Activated CD8-positive, alpha-beta memory T cell treated with anti-CD3 and anti-CD28 coated beads, Interleukin-2, amount 50 U/mL, for 24 hours (primary cell): ENCODE data around the gene ESM1.
"Not testable (repeated sequence)": the region's sequence is repeated elsewhere in the genome, so short reads cannot be mapped to it uniquely, and the experiment has no call there.

ENCODE experiments used
- DNase-seq: peaks from one replicate; pipeline ENCODE4 v3.0.0-alpha.2; 2020; ENCODE audit errors: extremely low read depth

ESM1 gene

DNA sequence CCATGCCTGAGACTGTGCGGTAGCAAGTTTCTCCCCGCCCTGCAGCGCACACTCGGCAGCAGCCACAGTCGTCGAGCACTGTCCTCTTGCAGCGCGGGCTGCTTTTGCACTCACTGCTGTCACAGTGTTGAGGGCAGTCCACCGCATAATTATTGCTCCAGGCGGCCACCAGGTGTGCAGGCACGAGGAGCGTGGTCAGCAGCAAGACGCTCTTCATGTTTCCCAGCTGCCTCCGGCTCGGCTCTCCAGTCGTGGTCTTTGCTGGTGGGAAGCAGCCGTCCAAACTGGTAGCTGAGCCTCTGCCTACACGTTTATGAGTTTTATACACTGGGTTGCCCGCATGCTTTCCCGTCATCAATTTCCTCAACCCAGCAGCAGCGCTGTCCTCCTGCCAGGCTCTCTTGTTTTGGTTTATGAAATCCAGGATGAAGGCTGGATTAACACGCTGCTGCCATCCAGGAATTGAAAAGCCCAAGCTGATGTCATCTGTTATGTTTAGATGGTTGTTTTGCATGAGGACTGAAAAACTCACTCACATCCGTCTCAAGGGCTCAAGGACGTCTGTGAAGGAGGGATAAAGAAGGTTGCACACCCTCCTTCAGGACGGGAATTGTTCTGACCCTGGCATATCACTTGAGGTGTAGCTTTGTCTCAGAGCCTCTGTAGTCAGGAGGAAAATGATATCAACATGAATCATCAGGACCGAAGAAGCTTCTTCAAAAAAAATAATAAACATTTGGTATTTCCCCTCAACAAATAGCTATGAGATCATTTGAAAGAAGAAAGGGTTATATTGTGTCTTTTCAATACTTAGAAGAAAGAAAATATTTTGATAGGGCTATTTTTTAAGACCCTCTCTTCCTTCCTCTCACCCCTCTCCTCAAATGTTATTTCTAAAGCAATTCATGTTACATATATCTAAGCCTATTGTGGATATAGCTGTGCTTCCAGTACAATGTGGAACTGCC lies at the start of gene ESM1:
Gene ESM1 (minus strand): TSS at position 293 of the 968 bp plus-strand sequence. CDS start 76 bp downstream, at position 217.
- no peak for DNase-seq

DNA sequence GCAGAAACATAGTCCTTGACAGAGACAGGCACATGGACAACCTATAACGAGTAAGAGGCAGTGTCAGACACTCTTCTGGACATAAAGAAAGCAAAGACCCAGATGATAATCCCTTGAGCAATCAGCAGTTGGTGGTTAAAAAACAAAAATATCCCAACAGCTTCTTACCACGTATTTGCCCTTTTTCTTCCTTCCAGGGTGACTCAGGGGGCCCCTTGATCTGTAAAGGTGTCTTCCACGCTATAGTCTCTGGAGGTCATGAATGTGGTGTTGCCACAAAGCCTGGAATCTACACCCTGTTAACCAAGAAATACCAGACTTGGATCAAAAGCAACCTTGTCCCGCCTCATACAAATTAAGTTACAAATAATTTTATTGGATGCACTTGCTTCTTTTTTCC lies 48.2 kb upstream of the ESM1 start:
- DNase-seq = no peak

DNA sequence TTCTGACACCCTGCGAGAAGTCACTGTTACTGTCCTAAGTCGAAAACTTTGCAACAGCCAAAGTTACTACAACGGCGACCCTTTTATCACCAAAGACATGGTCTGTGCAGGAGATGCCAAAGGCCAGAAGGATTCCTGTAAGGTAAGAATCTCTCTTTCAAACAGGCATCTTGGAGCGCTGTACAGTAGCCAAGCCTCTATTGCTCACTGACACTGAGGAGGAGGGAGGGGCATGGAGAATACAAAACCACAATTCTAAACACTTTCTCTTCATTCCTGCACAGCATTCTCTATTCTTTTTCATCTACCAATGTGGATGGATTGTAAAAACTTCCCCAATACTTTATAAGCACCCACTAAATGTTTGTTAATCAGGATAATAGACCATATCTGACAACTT lies 46.1 kb upstream of the ESM1 start:
- no peak for DNase-seq

- no peak for DNase-seq
Observed at GRCh38 chr5:55030676-55031369, 45.4 kb upstream of the ESM1 start.

- no peak for DNase-seq
Observed at GRCh38 chr5:55030220-55030619, 44.8 kb upstream of the ESM1 start.

DNA sequence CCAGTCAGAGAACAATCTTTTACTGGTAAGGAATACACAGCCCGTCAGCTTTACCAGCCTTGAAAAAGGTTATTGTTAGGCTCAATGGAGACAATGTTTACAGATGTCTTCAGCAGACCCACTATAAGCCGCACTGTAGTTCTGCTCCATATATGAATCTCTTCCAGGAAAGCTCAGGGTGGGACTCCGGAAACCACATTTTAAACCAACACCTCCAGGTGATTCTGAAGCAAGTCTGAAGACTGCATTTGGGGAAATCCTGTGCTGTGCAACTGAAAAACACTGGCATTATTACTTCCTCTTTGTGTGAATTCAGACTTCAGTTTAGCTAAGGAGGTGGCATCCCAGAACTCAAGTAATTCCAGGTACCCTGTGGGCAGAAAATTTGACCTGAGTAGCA lies 42.2 kb upstream of the ESM1 start:
- DNase-seq = no peak

- DNase-seq = no peak
Observed at GRCh38 chr5:55022450-55022849, 37.1 kb upstream of the ESM1 start.

- no peak for DNase-seq
Observed at GRCh38 chr5:55021821-55022220, 36.4 kb upstream of the ESM1 start.

DNA sequence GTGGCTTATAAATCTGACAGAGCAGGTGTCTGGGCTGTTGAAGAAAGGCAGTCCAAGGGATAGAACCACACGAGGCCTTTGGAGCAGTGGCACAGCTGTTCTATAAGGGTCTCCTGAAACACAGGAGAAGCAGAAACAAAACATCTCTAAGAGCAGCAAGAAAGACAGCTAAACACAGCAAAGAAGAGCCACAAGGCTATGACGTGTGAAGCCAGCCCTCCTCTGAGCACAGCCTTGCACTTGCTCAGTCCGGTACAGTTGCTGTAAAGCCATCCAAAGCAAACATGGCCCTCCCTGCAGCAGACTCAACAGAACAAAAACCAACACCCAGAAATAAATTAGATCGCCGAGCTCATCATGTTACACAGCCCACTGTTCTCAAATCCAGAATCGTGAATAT lies 36.0 kb upstream of the ESM1 start:
- no peak for DNase-seq

DNA sequence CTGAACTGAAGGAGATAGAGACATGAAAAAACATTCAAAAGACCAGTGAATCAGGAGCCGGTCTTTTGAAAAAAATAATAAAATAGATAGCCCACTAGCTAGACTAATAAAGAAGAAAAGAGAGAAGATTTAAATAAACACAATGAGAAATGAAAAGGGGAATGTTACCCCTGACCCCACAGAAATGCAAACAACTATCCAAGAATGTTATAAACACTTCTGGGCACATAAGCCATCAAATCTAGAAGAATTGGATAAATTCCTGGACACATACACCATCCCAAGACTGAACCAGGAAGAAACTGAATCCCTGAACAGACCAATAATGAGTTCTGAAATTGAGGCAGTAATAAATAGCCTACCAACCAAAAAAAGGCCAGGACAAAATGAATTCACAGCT lies 24.8 kb upstream of the ESM1 start:
- DNase-seq = not testable (repeated sequence)

DNA sequence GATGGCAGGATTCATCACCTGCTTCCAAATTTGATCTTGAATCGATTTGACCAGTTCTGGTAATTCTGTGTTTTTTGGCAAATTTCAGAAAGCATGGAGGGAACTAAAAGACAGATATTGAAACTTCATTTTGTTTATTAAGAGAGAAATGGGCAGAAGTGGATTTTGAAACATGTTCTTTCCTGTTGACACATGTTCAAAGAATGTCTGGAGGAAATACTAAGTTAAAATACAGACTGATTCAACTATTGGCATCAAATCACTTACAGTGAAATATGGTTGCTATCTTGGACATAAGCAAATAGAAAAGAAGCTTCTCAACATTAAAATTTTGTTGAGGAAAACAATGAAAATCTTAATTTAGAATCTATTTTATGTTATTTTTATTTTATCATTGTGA lies 19.3 kb upstream of the ESM1 start:
- DNase-seq = no peak

GRCh38 chr5:55003432-55004065 lies 18.2 kb upstream of the ESM1 start:
- no peak for DNase-seq

GRCh38 chr5:55002166-55002565 lies 16.8 kb upstream of the ESM1 start:
- not testable (repeated sequence) for DNase-seq

DNA sequence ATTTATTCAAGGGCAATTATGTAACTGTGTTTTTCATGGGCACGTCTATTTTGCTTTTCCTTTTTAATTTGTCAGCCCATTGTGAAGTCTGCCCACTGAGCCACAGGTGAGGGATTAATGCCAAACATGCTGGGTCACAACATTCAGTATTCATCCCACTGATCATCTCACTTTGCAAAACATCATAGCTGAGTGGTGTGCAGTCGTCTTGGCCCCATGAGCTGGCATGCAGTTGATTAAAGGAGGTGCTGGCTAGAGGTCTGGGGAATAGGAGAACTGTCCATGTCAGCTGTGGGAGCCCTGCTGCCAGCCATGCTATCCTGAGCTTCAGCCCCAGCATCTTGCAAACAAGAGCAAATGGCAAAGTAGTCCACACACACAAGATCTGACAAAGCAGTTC lies 11.7 kb upstream of the ESM1 start:
- DNase-seq = no peak

DNA sequence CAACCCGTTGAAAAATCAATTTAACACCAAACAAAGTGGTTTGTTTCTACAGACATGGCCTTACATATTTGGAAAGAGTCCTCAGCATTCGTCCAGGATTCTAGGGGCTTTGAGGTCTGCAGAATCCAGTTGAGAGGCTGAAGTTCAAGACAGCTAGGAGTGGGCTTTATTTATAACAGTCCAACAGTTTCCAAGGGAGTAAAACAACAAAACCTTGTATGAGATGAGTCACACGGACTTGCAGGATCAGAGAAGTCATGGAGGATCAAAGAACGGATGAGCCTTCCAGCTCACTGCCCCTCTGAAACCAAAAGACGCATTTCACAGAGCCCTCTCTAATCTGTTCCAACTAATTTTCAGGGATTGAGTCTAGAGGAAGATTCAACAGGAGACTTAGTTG lies 11.1 kb upstream of the ESM1 start:
- DNase-seq = no peak

DNA sequence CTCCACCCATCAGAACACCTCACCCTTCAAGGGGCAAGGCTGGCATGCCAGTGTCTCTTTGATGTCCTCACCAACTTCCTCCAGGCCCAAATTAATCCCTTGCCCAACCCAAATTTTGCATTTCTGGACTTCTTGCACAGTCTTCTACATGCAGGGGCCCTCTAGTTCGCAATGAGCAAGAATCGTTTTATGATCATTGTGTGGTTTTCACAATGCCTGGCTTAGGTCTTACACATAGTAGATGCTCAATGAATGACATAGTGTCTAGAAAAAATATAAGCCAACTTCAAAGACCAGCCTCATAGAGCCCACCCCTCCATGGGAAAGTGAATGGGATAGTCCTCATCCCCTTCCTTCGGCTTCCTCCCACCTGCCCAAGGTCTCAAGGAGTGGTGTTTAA lies 9.8 kb upstream of the ESM1 start:
- no peak for DNase-seq

- no peak for DNase-seq
Observed at GRCh38 chr5:54994628-54995027, 9.2 kb upstream of the ESM1 start.

DNA sequence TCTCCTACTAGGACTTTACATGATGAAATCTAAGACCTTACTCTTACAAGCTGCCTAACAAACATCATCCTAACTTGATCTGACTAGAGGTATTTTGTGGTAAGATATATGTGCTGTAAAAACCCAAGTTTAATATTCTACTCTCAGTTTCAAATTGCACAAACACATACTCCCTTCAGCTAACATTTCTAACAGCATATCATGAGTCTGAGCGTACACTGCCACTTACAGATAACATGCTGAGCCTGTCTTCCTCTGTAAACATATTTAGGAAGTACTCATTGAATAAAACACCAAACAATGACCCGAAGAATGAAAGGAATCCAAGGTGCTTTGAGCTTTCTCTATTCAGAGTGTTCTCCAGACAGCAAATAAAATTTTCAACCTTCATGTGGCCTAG lies 7.9 kb upstream of the ESM1 start:
- DNase-seq = no peak

DNA sequence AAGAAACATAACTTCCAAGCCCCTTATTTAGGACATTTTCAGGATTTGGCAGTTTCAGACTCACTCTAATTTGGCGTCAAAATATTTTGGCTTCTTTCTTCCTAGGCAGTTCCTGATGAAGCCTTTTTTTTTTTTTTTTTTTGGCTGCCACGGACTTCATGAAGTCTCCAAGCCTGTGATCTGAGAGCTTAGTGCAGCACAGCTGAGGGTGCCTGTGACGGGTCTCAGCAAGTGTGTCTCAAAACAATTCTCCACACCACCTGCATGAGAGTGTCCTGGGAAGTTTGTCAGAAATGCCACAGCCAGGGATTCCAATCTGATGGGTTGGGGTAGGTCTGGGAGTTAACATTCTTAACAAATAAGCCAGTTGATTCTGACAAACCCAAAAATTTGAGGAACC lies 6.0 kb upstream of the ESM1 start:
- DNase-seq = no peak

GRCh38 chr5:54990841-54991258 lies 5.5 kb upstream of the ESM1 start:
- DNase-seq = no peak

- no peak for DNase-seq
Observed at GRCh38 chr5:54988817-54989216, 3.4 kb upstream of the ESM1 start.

DNA sequence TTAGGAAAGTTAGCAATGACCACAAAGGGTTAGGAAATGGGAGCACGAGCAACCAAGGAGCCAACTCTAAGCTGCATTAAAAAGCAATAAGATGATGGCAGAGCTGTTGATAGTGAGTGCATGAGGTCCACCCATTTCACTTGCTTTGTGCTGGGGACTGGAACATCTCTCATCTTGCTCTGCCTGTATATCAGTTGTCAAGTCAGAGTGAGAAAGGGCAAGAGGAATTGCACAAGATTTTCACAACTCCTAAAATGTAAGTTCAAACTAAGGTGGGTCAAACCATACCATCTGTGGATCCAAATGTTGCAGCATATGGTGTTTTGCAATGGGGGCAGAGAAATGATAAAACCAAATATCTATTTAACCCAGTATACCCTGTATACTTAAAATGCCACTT lies 2.8 kb upstream of the ESM1 start:
- DNase-seq = no peak

DNA sequence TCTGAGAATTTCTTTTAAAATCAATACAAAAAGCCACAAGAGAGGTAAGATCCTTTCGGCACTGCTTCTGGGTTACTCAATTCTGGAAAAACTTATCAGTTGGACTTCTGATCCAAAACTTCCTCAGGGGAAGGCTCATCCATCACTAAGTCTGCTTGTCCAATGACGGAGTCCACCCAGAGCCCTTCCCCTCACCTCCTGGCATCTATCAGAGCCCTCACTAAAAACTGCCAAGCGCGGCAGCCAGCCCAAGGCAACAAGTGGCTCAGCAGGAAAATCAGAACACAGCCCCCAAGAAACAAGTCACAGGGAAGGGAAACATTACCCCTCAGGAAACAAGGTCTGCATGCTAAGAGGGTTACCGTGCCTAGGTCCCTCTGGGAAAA lies 869 bp upstream of the ESM1 start:
- DNase-seq = no peak
